Renal cortex interstitium (tissue), 15 donors: ENCODE measurements around the gene C3orf18. TPM values are rescaled to one million over a fixed set of nuclear protein-coding genes. Genes with fewer than 3 reads are reported as not detected.

Source experiments
- DNase-seq, 11 donors: peaks; one replicate each; pipeline ENCODE4 v3.0.0-alpha.2; 2013; ENCODE audit warnings: low read depth in 9 of 11, low spot score in 4 of 11; ENCODE audit errors: extremely low read depth in 1 of 11
- long read RNA-seq, 16 experiments: transcript quantifications; one replicate each; lab custom pipeline, GENCODE V29; 2026
- polyA plus RNA-seq, 3 donors: library from polyadenylated mRNA; unstranded; fragments of 120-200 nt; gene quantifications; one replicate each; pipeline ENCODE4 v1.2.1, GENCODE V29; 2013; ENCODE audit not compliant: insufficient read length in 3 of 3

The C3orf18 gene
- polyA plus RNA-seq = 10 to 100 TPM; 16.0 to 19.6 (median 16.9) TPM
- long read RNA-seq, donor 1, partial matches to known transcripts = 0 of 2 reads
- long read RNA-seq, donor 1, other reads (novel, unspliced or antisense) = 0 of 2 reads
- long read RNA-seq, donor 2, partial matches to known transcripts = 0 of 3 reads
- long read RNA-seq, donor 2, other reads (novel, unspliced or antisense) = 0 of 3 reads
- long read RNA-seq, donor 3, partial matches to known transcripts = 0 of 4 reads
- long read RNA-seq, donor 3, other reads (novel, unspliced or antisense) = 0 of 4 reads
- long read RNA-seq, donor 4, partial matches to known transcripts = 0 of 1 reads
- long read RNA-seq, donor 4, other reads (novel, unspliced or antisense) = 0 of 1 reads
- long read RNA-seq, donor 5 = 0 reads
- long read RNA-seq, donor 6, partial matches to known transcripts = 0 of 6 reads
- long read RNA-seq, donor 6, other reads (novel, unspliced or antisense) = 0 of 6 reads
- long read RNA-seq, donor 7, partial matches to known transcripts = 18 of 29 reads
- long read RNA-seq, donor 7, other reads (novel, unspliced or antisense) = 6 of 29 reads
- long read RNA-seq, donor 8, transcript C3orf18-210 (4 exons, 788 nt) = major isoform, 7 of 9 reads
- long read RNA-seq, donor 8, partial matches to known transcripts = 0 of 9 reads
- long read RNA-seq, donor 8, other reads (novel, unspliced or antisense) = 0 of 9 reads
- long read RNA-seq, donor 9, partial matches to known transcripts = 0 of 4 reads
- long read RNA-seq, donor 9, other reads (novel, unspliced or antisense) = 0 of 4 reads
- long read RNA-seq, donor 10, partial matches to known transcripts = 5 of 18 reads
- long read RNA-seq, donor 10, other reads (novel, unspliced or antisense) = 6 of 18 reads
- long read RNA-seq, donor 11, partial matches to known transcripts = 12 of 19 reads
- long read RNA-seq, donor 11, other reads (novel, unspliced or antisense) = 6 of 19 reads
- long read RNA-seq, donor 12, partial matches to known transcripts = 0 of 1 reads
- long read RNA-seq, donor 12, other reads (novel, unspliced or antisense) = 0 of 1 reads
- long read RNA-seq, donor 13, partial matches to known transcripts = 0 of 8 reads
- long read RNA-seq, donor 13, other reads (novel, unspliced or antisense) = 0 of 8 reads
- long read RNA-seq, donor 14, transcript C3orf18-210 (4 exons, 788 nt) = major isoform, 7 of 9 reads
- long read RNA-seq, donor 14, partial matches to known transcripts = 0 of 9 reads
- long read RNA-seq, donor 14, other reads (novel, unspliced or antisense) = 0 of 9 reads
- long read RNA-seq, donor 15, partial matches to known transcripts = 0 of 1 reads
- long read RNA-seq, donor 15, other reads (novel, unspliced or antisense) = 0 of 1 reads
- long read RNA-seq, donor 16, partial matches to known transcripts = 0 of 9 reads
- long read RNA-seq, donor 16, other reads (novel, unspliced or antisense) = 0 of 9 reads

DNA sequence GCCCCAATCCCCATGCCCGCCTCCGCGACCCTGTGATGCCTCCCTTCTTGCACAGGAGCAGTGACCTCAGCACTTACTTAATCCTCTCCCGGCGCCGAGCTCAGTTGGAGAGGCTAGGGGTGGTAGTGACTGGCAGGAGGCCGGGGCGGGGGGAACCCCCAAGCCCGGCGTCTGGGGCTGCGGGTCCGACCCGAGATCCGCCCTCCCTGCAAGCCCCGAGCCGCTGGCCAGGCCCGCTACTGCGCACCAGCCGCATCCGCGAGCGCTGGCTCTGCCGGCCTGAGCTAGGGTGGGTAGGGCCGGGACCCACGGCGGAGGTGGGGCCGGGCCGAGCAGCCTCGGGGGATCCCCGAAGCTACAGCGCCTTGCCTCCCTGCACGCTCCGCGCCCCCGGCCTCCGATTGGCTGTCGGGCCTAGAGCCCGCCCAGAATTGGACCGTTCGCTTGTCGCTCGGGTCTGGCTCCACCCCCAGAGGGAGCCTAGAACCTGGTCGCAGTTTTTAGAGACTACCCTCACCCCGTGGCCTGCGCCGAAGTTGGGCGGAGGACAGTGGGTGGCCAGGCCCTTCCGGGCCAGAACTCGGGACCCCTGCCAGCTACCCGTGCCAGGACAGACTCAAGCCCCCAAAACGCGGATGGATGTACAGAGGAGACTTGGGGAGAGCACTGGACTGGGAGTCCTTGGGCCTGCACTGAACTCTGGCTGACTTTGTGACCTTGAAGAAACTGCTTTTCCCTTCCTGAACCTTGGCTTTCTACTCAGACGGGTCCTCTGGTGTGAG is at the start of gene C3orf18:
Gene C3orf18 (minus strand): TSS at position 362 of the 782 bp plus-strand sequence. CDS start 2,048 bp downstream, outside the sequence.
- peak in 10 of 11 donors; percentile 65 to 83 (median 72) for DNase-seq

DNA sequence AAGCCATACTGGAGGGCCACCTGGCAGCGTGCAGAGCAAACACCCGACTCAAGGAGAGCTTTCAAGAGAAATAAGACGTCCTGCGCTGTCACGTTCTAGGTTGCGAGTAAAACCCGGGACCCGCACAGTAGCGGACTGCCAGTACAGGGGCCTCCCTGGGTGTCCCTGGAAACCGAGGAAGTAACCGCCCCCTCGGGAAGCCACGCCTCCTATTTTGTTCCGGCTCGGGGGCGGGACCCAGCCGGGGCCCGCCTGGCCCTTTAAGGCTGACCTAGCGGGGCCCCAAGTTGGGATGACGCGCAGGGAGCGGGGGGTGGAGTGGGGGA is 49.2 kb upstream of the C3orf18 start:
- peak; percentile 78 to 92 (median 86) for DNase-seq

DNA sequence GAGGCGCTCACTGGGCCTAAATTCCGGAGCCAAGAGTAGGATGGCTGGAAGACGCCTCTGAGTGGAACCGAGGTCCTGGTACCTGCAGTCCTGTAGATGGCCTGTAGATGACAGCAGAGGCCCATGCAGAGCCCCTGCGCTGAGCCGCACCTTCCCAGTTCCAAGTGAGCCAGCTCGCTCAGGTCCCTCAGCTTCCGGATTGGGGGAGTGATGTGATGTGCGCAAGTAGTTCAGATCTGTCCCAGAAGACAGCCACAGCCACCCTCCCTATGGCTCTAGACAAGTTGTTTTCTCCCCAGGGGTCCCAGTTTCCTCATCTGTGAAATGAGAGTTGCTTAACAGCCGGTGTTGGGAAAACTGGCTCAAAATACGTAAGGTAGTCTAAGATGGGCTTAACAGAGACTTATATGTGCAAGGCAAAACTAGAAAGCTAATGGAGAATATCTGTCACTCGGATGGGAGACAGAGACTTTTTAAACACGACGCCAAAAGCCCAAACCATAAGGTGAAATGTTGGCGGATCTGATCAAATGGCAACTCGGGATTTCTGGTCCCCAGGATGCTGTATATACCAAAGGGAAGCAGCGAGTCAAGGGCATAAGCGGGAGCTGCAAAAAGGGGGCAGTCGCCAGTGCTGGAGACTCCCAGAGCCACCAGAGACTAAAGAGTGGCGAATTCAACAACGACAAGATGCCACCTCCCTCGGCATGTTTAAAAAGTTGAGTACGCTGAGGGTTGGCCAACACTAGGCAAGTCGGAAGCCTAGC is 48.6 kb upstream of the C3orf18 start:
- peak in 5 of 11 donors; percentile 68 to 84 (median 76) for DNase-seq

DNA sequence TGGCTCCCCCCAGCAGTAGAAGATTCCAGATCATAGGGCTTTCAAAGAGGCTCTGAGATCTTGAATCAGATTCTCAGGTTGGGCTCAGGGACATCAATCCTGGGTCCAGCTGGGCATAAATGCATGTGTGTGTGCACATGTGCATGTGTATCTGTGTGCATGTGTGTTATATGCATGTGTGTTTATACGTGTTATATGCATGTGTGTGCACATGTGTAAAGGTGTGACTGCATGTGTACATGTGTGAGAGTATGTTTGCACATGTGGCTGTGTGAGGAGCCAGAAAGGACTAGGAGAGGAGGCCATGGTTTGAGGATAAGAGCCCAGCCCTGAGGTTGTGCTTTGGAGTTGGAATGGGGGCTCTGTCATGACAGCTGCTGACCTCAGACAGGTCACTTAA is 47.6 kb upstream of the C3orf18 start:
- DNase-seq = no peak

DNA sequence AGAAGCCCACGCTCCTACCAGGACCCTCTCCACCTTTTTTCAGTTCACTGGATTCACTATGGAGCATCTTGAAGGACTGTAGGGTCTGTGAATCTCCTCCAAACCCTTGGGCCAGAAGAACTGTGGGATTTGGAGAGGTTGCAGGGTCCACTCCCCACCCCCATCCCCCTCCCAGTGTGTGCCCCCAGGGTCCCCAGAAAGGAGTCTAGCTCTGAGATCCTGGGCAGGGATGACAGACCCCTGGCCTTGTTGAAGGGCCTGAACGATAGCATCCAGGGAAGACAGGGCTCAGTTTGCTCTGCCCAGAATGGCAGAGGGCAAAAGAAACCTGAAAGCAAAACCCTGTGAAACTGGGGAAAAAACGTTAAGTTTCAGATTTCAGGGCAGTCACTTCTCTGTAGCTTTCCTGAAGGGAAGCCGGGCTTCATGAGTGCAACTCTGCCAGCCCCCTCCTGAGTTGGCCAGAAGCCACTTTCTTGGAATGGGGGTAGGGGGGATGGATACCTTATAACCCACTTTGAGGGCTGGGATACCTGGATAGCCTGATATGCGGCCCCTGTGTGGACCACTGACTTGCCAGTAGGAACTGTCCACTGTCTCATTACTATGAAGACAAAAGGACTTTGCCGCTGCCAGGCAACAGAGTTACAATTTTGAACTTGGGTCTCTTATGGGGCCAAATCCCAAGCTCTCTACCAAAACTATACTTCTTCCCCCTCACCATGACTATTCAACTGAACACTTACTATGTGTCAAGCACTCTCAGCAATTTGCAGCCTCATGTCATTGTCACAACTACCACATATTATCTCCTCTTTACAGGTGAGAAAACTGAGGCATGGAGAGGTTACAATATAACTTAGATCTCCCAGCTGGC is 45.7 kb upstream of the C3orf18 start:
- DNase-seq = no peak

DNA sequence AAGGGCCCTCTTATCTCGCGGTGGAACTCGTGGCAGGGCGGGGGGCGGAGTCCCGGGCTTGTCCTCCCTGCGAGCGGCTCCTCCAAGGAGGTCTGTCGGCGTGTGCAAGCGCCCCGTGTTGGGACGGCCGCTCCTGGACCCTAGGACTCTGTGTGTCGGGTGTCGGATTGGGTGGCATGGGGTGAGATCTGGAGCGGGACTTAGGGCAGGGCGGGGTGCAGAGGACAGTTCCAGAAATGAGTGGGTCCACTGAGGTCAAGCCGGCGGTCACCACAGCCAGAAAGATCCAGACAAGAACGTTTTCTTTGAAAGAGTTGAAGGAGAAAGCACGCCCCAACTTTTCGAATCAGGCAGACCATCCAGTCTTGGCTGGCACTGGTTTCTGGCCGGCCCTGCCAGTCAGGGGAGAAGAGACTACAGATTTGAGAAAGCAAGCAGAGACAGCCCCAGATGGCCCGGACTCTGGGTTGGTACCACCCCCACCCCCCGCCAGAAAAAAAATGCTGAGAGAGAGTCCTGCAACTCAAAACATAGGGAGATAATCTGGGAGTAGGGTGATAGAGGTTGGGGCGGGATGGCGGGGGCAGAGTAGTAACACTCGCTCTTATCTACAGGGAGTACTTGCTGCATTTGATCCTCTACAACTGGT is 44.8 kb upstream of the C3orf18 start:
- DNase-seq = no peak

DNA sequence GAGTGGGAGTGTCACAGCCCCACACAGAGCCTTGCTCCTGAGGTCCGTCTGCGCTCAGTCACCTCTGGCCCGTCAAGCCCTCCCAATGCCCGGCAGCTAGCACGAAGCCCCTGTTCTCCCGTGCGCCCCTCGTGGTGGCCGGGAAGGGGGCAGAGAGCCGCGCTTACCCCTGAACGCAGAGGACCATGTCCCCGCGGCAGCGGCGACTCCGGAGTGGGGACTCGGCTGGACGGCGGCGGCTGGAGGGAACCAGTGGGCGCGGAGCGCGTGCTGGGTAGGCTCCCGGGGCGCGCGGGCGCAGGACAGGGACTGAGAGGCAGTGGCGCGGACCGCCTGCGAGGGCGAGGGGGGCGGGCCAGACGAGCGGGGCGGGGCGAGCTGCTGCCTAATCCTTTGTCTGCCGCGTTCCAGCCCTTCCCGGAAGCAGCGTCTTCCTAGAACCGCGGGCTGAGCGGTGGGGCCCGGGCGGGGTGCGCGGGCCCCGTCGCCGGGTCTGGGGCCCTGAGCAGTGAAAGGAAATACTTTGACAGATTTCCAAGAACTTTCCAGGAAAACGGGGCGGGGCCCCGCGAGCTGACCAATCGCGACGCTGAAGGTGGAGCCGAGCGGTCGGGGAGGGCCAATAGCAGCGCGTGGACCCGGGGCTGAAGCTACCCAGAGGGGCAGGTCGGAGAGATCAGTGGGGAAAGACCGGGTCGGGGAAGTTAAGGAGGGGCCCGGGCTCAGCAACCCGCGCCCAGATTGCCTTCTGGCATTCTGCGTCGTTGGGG is 44.1 kb upstream of the C3orf18 start, which contains the start of gene CISH:
Gene CISH (minus strand): TSS at position 311 of the 770 bp plus-strand sequence. CDS start 124 bp downstream, at position 187.
- peak; percentile 93 to 97 (median 96) for DNase-seq

DNA sequence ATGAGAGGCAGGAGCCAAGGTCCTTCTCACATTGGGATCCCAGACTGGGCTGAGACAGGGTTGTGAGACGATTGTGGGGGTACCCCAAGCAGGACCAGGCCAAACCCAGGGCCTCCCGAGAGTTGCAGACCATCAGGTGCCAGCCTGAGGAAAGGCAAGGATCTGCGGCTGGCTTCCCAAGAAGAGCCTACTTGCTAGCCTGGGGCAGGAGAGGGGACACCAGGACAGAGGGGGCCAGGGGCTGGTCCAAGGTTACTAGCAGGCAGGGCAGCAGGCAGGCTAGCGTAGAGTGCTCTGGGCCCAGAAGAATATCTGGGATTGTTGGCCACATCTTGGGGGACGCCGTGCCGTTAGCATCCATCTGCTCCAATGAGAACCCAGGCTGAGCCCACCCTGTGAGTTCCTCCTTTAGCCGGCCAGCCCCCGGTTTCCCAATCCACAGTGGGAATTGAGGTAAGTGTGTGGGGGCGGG is 43.5 kb upstream of the C3orf18 start:
- no peak for DNase-seq

DNA sequence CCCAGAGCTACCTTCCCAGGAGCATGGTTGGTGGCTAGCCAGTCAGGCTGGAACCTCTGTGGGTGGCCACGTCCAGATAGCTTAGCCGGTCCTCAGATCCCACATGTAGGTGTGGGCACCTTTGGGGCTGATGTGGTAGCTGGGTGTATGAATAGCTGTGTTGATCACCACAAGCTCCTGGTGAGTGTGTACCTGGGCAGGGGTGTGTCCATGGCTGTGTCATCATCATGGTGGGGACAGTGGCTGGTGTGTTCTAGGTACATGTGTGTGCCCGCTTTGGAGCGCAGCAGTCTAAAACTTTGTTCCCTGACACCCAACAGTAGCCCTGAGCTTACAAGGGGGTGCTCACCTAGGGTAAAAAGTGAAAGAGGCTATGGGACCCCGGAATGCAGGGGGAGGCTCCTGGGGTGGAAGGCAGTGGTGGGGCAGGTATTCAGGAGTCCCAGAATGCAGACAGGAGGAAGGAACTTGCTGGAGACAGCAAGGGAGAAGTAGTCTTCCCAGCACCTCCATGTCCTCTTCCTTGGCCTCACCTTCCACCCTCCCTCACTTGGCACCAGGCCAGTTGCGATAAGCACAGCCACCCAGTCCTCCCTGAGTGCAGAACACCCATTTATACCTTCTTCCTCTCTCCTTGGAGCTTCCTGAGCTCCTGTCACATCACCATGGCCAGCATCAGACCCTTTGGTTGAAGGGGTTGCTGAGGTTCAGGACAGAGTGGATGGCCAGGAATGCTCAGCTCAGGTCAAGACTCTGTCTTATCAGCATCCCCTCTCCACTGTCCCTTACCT is 42.8 kb upstream of the C3orf18 start:
- DNase-seq = no peak

DNA sequence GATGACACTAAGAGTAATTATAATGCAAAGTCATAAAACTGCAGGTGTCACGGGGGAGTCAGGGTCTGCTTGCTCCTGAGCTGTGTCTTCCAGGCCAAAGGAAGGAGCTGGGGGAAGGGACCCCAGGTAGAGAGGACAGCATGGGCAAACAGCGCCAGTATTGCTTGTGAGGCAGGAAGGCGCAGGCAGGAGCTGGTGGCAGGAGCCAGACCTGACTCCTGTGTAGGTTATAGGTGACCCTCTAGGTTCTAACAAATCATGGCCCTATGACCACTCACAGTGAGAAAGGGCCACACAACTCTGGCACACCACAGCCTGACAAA is 42.2 kb upstream of the C3orf18 start:
- no peak for DNase-seq

DNA sequence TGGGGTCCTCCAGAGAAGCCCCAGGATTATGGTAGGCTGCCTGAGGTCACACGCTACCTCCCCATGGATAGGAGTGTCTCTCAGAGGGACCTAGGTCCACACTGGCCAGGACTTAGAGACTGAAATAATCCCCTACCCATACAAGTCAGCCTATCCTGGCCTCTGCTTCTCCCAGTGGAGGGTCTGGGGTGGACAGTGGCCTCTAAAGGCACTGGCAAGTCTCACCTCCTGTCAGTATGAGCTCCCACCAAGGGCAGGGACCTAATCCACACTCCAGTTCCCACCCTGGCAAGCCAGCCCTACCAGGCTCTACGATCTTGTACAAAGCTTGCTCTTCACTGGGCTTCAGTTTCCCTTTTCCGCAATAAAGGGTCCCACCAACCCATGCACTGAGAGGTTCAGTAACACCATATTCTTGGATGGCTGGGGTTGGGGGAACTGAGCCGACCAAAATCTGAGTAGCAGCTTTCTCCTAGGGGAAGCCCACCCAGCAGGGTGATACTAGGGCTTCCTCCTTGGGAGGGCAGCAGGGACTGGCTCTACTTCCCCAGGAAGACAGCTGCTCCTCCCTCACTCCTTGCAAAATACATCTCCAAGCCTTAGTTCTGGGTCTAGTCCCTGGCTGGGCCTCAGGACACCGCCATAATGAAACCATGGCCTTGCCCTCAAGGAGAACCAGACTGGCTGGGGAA is 41.7 kb upstream of the C3orf18 start:
- DNase-seq = no peak

DNA sequence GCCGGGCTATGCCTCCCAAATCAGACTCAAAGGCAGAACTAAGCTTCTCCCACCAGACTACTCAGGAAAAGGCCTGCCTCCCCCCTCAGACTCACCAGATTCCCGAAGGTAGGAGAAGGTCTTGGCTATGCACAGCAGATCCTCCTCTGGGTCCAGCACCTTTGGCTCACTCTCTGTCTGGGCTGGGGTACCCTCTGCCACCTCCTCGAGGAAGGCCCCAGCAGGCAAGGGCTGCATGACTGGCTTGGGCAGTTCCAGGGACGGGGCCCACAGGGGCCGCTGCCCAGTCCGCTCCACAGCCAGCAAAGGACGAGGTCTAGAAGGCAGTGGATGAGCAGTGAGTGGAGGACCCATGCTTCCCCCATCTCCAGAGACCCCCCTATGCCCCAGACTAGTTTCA is 40.7 kb upstream of the C3orf18 start:
- DNase-seq = no peak

DNA sequence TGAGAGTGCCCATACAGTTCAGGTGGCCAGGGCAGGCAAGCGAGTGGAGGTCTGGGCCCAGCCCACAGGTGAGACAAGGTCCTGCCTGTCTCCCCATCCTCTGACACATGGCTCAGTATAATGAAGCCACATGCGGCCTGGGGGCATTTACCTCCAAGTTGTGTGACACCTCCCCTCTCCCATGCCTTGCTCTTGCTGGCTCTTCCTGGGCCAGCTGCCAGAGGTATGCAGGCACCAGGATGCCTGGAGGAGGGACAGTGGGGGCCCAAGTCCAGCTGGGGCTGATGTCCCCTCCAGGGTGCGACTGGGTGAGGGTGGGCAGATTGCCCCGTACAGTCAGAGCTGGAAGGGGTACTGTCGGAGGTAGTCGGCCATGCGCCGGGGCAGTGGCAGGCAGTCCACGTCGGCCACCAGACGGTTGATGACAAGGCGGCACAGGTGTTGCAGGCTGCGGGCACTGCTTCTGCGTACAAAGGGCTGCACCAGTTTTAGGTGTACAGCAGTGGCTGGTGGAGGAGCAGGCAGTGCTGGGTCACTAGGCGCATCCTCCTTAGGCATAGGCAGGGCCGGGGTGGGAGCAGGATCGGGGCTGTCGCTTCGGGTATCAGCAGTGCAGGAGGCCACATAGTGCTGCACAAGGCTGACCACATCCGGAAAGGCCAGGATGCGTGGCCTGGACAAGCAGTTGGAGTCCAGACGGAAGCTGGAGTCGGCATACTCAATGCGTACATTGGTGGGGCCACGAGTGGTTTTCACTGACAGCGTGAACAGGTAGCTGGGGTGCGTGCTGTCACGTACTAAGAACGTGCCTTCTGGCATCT is 39.9 kb upstream of the C3orf18 start:
- DNase-seq = no peak
